ENCODE data around the gene GPC4. TPM values are rescaled to one million over a fixed set of nuclear protein-coding genes. Genes with fewer than 3 reads are reported as not detected.
A peak's percentile ranks its signal among the peaks of the same experiment; 100 is the strongest.

GPC4 gene
- 9.9 TPM for total RNA-seq
- long read RNA-seq, full-length matches to known transcripts, result 3 of 4 reads
- long read RNA-seq, partial matches to known transcripts, result 1 of 4 reads
- long read RNA-seq, other reads (novel, unspliced or antisense), result 0 of 4 reads

- intact Hi-C loops (cut with DNase I), result no loop called here
- ATAC-seq, result peak; percentile 88
- peak; percentile 76 for DNase-seq (ENCODE audit: missing footprints)
Measured at GRCh38 chrX:133415276-133416105, at the start of gene GPC4. GPC4 (minus strand) TSS chrX:133415489; CDS start chrX:133414965, 524 bp downstream.

DNA sequence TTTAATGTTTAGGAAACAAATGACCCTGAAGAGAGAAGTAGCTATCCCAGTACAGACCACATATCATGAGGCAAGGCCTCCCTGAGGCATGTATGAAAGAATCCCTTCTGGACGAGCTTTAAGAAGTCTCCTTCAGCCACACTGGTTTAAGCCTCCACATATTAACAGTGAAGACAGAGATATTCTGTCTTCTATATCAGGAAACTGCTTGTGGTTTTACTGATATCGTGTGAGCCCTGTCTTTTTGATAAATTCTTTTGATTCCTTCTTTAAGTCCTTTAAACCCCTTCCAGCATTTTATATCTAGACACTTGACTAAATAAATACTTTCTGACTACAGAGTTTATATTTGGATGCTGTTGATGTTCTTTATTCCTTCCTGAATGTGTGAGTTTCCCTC, 45.9 kb upstream of the GPC4 start:
- DNase-seq (ENCODE audit: missing footprints) (no peak), ATAC-seq (no peak)
- intact Hi-C loops (cut with DNase I), result no loop called here

DNA sequence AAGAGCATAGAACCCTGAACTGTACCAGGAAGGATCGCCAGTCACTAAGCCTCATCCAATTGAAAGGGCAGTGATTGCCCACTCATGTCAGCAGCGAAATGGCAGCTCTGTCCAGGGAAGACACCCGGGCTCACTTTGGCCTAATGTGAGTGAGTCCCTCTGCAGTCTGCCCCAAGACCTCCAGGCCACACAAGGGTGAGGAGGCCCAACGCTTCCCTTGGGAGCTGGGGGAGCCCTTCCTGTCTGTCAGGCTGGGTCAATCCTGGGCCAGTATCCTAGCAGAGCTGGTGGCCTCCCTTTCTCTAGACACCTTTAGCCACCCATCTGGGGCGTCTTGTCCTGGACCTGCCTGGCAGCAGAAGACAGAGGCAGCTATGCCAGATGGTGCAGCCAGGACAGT, 39.6 kb upstream of the GPC4 start:
- ATAC-seq (no peak), DNase-seq (ENCODE audit: missing footprints) (no peak)
- intact Hi-C loops (cut with DNase I), result no loop called here

- intact Hi-C loops (cut with DNase I), result no loop called here
- no peak for DNase-seq (ENCODE audit: missing footprints)
- peak; percentile 31 for ATAC-seq
Measured at GRCh38 chrX:133454491-133454914, 39.2 kb upstream of the GPC4 start.

DNA sequence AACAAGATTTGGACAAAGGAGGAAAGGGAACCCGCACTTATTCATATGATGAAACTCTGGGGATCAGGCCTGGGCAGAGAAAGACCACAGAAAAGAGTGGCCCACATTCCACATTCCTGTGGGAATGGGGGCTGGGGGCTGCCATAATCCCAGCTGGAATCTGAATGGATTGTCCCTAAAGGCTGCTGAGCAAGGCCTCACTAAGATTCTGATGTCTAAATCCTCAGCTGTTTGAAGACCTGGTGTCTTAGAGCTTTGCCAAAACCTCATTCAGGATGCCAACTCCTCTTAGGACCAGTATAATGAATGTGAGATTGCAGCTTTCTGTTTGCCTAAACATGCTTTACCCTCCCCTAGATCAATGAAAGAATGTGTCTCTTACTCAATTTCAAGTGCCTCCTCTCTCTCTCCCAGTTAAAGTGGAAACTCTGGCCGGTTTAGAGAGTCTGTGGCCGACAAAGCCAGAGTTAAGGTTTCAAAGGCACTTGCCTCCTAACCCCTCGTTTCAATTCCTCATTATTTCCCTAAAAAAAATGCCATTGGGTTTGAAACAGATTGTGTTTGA, 33.3 kb upstream of the GPC4 start:
- ATAC-seq (no peak), DNase-seq (ENCODE audit: missing footprints) (no peak)
- intact Hi-C loops (cut with DNase I), result no loop called here

DNA sequence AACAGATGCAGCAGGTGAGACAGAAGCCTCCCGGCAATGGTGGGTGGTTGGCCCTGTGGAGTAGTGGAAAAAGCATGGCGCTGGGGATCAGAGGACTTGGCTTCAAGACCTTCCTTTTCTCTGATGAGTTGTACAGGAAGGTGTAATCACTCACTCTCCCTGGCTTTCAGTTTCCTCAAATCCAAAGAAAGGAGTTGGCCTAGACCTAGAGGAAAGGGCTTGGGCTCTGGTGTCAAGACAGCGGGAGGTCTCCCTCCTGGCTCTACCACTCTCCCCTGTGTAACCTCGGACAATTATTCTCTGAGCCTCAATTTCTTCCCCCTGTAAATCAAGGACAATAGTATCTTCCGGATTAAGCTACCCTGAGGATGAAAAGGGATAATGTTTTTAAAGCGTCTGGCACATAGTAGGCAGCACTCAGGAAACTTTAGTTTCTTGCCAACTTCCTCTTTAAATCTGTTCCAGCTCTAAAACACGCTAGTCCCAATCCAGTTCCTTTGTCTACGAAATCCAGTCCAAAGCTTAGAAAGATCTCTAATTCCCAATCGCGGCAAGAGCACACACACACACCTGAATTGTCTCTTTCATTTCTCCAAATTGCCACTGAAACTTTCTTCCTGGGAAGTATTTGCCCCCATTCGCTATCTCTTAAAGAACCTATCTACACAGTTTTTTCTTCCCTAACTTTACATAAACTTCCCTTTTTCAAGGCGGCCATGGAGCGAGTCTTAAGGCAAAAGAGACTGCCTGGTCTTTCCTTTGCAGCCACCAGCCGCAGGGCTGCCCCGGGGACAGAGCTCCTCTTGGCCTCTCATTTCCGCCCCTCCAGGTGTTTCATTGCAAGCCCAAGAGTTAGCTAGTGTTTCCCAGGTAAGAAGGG, 29.9 kb upstream of the GPC4 start:
- no peak for ATAC-seq
- intact Hi-C loops (cut with DNase I), result no loop called here

DNA sequence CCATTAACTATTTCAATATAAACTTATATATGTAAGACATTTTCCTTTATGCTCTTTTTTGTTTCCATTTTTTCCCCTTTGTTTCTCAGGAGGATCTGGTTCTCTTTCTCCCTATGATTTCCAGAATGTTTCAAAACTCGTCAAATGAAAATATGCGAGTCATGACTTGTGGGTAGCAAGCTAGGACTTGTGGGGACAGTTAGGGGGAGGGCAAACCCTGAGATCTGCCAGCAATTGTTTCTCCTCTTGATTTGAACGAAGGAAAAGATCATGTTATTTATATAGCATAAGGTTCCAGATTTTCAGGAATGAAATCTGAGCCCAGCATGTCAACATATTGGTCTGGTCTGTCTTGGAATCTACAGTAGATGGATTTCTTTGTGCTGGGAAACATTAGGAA, 28.9 kb upstream of the GPC4 start:
- DNase-seq (ENCODE audit: missing footprints), result no peak
- no peak for ATAC-seq
- intact Hi-C loops (cut with DNase I), result no loop called here

More for the DNA sequence above, 29.9 kb upstream of the GPC4 start:
- no peak for DNase-seq (ENCODE audit: missing footprints)

DNA sequence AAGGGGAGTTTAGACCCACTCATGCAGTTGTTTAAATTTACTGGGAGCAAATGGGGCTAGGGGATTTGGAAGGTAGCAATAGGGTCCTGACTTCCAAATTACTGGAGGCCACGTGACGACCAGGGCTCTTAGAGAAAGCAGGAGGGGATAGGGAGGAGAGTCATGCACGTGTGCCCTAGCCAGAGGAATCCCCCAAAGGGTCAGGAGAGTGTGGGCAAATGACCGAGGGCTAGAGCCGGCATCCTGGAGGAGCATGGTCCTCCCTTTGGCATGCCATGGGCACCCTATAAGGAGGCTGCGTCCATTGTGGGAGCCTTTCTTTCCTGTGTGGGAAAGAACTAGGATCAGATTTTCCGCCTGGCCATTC, 25.5 kb upstream of the GPC4 start:
- DNase-seq (ENCODE audit: missing footprints), result no peak
- intact Hi-C loops (cut with DNase I), result no loop called here
- ATAC-seq, result no peak

GRCh38 chrX:133440081-133440796, 24.9 kb upstream of the GPC4 start:
- DNase-seq (ENCODE audit: missing footprints) (no peak), ATAC-seq (no peak)
- intact Hi-C loops (cut with DNase I), result no loop called here

GRCh38 chrX:133437766-133438165, 22.5 kb upstream of the GPC4 start:
- no peak for DNase-seq (ENCODE audit: missing footprints)
- ATAC-seq, result no peak
- intact Hi-C loops (cut with DNase I), result no loop called here

- intact Hi-C loops (cut with DNase I), result no loop called here
- no peak for DNase-seq (ENCODE audit: missing footprints)
- no peak for ATAC-seq
Measured at GRCh38 chrX:133437356-133437755, 22.1 kb upstream of the GPC4 start.

DNA sequence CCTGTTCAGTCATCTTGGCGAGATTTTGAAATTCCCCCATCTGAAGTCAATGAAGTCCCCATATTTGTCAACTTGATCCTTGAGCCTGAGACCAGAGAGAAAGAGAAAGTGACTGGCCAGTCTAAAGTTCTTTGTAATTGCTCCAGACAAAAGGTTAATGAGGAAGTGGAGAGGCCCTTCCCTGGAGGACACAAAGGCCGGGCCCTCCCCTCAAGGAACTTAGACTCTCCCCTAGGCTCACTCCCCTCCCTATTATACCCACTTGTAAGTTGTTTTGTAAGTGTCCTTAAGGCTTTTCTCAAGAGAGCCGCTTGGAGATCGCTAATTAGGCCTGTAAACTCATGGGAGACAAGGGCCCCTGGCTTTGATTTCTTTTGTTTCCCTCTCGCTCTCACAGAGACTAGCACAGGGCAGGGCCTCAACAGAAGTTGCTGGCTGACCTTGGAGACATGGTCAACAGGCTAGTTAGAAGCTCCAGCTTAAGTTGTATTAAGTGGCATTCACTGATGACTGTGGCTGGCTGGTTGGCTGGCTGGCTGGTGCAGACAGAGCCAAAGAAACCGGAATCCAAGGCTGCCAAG, 20.3 kb upstream of the GPC4 start:
- intact Hi-C loops (cut with DNase I), result no loop called here
- DNase-seq (ENCODE audit: missing footprints), result no peak
- no peak for ATAC-seq

- no peak for DNase-seq (ENCODE audit: missing footprints)
- ATAC-seq, result no peak
- intact Hi-C loops (cut with DNase I), result no loop called here
Measured at GRCh38 chrX:133434197-133434820, 19.0 kb upstream of the GPC4 start.

DNA sequence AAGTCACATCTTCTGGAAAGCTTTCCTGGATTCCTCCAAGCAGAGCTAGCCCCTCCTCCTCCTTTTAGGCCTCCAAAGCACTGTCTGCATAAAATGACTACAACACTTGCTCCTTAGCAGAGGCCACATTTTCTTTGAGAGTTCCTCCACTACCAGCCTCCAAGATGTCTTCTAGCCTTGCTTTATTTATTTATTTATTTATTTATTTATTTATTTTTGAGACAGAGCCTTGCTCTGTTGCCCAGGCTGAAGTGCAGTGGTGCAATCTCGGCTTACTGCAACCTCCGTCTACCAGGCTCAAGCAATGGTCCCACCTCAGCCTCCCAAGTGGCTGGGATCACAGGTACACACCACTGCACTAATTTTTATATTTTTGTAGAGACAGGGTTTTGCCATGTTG, 4.6 kb upstream of the GPC4 start:
- intact Hi-C loops (cut with DNase I), result no loop called here
- no peak for ATAC-seq
- no peak for DNase-seq (ENCODE audit: missing footprints)

DNA sequence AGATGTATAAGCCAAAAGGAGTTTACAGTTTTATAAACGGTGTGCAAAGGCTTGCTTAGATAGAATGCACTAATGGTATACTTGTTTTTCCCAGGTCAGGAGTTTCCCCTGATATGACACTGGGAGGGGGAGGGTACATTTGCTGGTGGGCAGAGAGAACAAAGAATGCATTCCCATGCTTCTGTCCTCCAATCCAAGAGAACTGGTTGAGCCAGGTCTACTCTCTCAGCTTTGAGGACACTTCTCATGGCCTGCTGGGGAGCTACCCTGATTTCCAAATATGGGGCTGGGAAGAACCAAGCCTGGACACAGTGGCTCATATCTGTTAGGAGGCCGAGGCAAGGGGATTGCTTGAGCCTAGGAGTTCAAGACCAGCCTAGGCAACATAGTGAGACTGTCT, 3.3 kb upstream of the GPC4 start:
- ATAC-seq, result no peak
- no peak for DNase-seq (ENCODE audit: missing footprints)
- intact Hi-C loops (cut with DNase I), result no loop called here

DNA sequence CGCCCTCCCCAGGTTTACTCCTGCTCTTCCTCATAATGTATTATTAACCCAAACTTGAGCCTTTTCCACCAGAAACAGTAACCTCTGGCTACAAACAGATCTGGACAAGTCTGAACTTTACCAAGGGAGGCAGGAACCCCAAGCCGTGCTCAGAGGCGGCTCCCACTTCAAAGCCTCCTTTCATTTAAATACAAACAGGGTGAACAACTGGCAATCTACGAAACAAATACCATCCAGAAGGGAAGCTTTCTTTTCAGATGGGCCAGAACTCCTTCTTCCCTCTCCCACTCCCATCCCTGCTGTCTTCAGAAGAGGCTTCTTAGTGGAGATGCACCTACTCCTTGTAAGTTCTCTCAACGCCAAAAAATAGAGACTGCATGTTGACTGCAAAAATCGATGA, 2.1 kb upstream of the GPC4 start:
- intact Hi-C loops (cut with DNase I), result no loop called here
- no peak for ATAC-seq
- no peak for DNase-seq (ENCODE audit: missing footprints)

DNA sequence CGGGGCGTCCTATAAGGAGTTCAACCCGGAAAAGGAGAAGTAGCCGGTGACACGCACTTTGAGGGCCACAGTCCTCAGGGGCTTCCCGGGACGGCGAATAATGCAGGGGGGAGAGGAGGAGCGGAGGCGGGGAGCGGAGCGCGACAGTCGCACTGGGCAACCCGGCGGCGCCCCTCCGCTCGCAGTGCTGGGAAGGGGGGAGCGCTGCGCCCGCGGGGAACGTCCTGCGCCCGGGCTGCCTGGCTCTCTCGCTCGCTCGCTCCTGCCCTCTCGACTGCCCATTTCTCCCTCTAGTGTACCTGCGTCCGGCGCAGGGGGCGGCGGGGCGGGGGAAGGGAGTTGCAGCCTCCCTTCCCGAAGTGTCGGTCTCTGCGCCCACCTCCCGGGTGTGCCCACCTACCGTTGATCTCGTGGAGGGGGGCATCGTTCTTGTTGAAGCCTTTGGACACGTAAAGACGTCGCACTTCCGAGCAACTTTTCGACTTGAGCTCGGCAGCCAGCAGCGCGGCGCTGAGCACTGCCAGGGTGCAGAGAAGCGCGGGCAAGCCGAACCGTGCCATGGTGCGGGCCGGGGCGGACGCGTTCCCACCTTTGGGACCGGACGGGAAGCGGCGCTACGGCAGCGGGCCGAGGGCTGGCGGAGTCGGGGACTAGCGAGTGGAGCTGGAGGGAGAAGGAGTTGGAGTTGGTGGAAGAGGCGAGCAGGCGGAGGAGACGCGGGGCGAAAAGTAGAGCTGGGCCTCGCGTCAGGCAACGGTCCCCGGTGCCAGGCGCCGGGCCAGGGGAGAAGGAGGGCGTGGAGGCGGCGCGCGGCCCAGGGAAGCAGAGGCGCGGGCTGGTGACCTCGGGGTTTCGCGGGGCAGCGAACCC, 648 bp downstream of the GPC4 start:
- intact Hi-C loops (cut with DNase I), result no loop called here

More for the DNA sequence above, 648 bp downstream of the GPC4 start:
- no peak for DNase-seq (ENCODE audit: missing footprints)
- peak; percentile 54 for ATAC-seq

Data from Right ventricle myocardium inferior (tissue), 1 donor.